Activated T-helper 17 cell treated with anti-CD3 and anti-CD28 coated beads, Interleukin-2, amount 50 U/mL, for 72 hours (primary cell): ENCODE results near the gene KDM5A. TPM values are rescaled to one million over a fixed set of nuclear protein-coding genes. Genes with fewer than 3 reads are reported as not detected.

Experiments used
- ATAC-seq: fragments of 150-1000 bp; cut with Tn5 transposase; replicated peaks from 2 replicates; pipeline ENCODE4 v1.10.0; 2021; ENCODE audit warnings: mild to moderate bottlenecking, moderate library complexity
- H3K27ac Mint-ChIP-seq: one replicate; pipeline ENCODE4 v1.8.0; 2022; ENCODE audit warnings: mixed read lengths
- H3K27me3 Mint-ChIP-seq: one replicate; pipeline ENCODE4 v1.8.0; 2022; ENCODE audit warnings: mixed read lengths
- H3K36me3 Mint-ChIP-seq: one replicate; pipeline ENCODE4 v1.8.0; 2022; ENCODE audit warnings: low read depth, mild to moderate bottlenecking, mixed read lengths
- H3K4me1 Mint-ChIP-seq: one replicate; pipeline ENCODE4 v1.8.0; 2022; ENCODE audit warnings: mixed read lengths
- H3K4me3 Mint-ChIP-seq: one replicate; pipeline ENCODE4 v1.8.0; 2022; ENCODE audit warnings: mild to moderate bottlenecking, mixed read lengths
- H3K9me3 Mint-ChIP-seq: one replicate; pipeline ENCODE4 v1.8.0; 2022; ENCODE audit warnings: mixed read lengths
- total RNA-seq, 2 donors: library from RNA; stranded (reverse); gene quantifications; one replicate each; pipeline ENCODE4 v1.2.3, GENCODE V29; 2022

The KDM5A gene
- total RNA-seq, 2 donors from 2014 or later = 62.5 to 82.1 TPM

- H3K27me3 Mint-ChIP-seq = no peaks in the 10 kb centered on the region
- H3K36me3 Mint-ChIP-seq = no peaks in the 10 kb centered on the region
- no peak for ATAC-seq
- peaks cover 3% of the 10 kb centered on the region for H3K9me3 Mint-ChIP-seq
- H3K27ac Mint-ChIP-seq = no peak overlapping the region
- no peak overlapping the region for H3K4me3 Mint-ChIP-seq
- H3K4me1 Mint-ChIP-seq = peaks cover 7% of the 10 kb centered on the region
Observed at GRCh38 chr12:272942-273341, 116.2 kb downstream of the KDM5A start.

GRCh38 chr12:271161-271560 lies 118.0 kb downstream of the KDM5A start:
- peaks cover under 1% of the 10 kb centered on the region for H3K4me1 Mint-ChIP-seq
- H3K4me3 Mint-ChIP-seq = no peak overlapping the region
- H3K27me3 Mint-ChIP-seq = no peaks in the 10 kb centered on the region
- H3K36me3 Mint-ChIP-seq = no peaks in the 10 kb centered on the region
- no peak overlapping the region for H3K27ac Mint-ChIP-seq
- H3K9me3 Mint-ChIP-seq = no peaks in the 10 kb centered on the region
- no peak for ATAC-seq

- no peak overlapping the region for H3K4me3 Mint-ChIP-seq
- no peaks in the 10 kb centered on the region for H3K36me3 Mint-ChIP-seq
- H3K27me3 Mint-ChIP-seq = no peaks in the 10 kb centered on the region
- no peaks in the 10 kb centered on the region for H3K4me1 Mint-ChIP-seq
- H3K9me3 Mint-ChIP-seq = no peaks in the 10 kb centered on the region
- no peak for ATAC-seq
- no peak overlapping the region for H3K27ac Mint-ChIP-seq
Observed at GRCh38 chr12:269191-269590, 119.9 kb downstream of the KDM5A start.

- no peaks in the 10 kb centered on the region for H3K4me1 Mint-ChIP-seq
- no peak overlapping the region for H3K27ac Mint-ChIP-seq
- H3K27me3 Mint-ChIP-seq = no peaks in the 10 kb centered on the region
- no peak for ATAC-seq
- H3K9me3 Mint-ChIP-seq = no peaks in the 10 kb centered on the region
- H3K4me3 Mint-ChIP-seq = no peak overlapping the region
- no peaks in the 10 kb centered on the region for H3K36me3 Mint-ChIP-seq
Observed at GRCh38 chr12:268483-268840, 120.7 kb downstream of the KDM5A start.

GRCh38 chr12:267581-268482 lies 121.3 kb downstream of the KDM5A start:
- no peak for ATAC-seq
- H3K4me1 Mint-ChIP-seq = no peaks in the 10 kb centered on the region
- no peaks in the 10 kb centered on the region for H3K36me3 Mint-ChIP-seq
- H3K27me3 Mint-ChIP-seq = no peaks in the 10 kb centered on the region
- no peaks in the 10 kb centered on the region for H3K9me3 Mint-ChIP-seq
- no peak overlapping the region for H3K27ac Mint-ChIP-seq
- H3K4me3 Mint-ChIP-seq = no peak overlapping the region

GRCh38 chr12:265096-265495 lies 124.0 kb downstream of the KDM5A start:
- peaks cover 6% of the 10 kb centered on the region for H3K27me3 Mint-ChIP-seq
- no peak overlapping the region for H3K4me3 Mint-ChIP-seq
- no peaks in the 10 kb centered on the region for H3K4me1 Mint-ChIP-seq
- ATAC-seq = no peak
- H3K9me3 Mint-ChIP-seq = no peaks in the 10 kb centered on the region
- no peaks in the 10 kb centered on the region for H3K36me3 Mint-ChIP-seq
- H3K27ac Mint-ChIP-seq = no peak overlapping the region

- H3K27ac Mint-ChIP-seq = no peak overlapping the region
- no peaks in the 10 kb centered on the region for H3K4me1 Mint-ChIP-seq
- ATAC-seq = no peak
- H3K27me3 Mint-ChIP-seq = peaks cover 9% of the 10 kb centered on the region
- no peak overlapping the region for H3K4me3 Mint-ChIP-seq
- H3K36me3 Mint-ChIP-seq = no peaks in the 10 kb centered on the region
- H3K9me3 Mint-ChIP-seq = no peaks in the 10 kb centered on the region
Observed at GRCh38 chr12:264269-264668, 124.9 kb downstream of the KDM5A start.

- H3K36me3 Mint-ChIP-seq = no peaks in the 10 kb centered on the region
- peaks cover 11% of the 10 kb centered on the region for H3K27me3 Mint-ChIP-seq
- H3K27ac Mint-ChIP-seq = no peak overlapping the region
- ATAC-seq = no peak
- H3K4me1 Mint-ChIP-seq = no peaks in the 10 kb centered on the region
- H3K9me3 Mint-ChIP-seq = no peaks in the 10 kb centered on the region
- H3K4me3 Mint-ChIP-seq = no peak overlapping the region
Observed at GRCh38 chr12:263574-263973, 125.5 kb downstream of the KDM5A start.

GRCh38 chr12:262817-263216 lies 126.3 kb downstream of the KDM5A start, which contains the start of gene SLC6A13:
TSS of gene SLC6A13 (minus strand) at chr12:262836. CDS start at chr12:260052, 2,784 bp downstream.
- Mint-ChIP-seq H3K4me3 (no peak within 1 kb of the TSS), H3K27ac (no peak within 1 kb of the TSS), H3K36me3 (no peaks in the 10 kb centered on the region), H3K27me3 (peaks cover 18% of the 10 kb centered on the region), H3K9me3 (no peaks in the 10 kb centered on the region), H3K4me1 (no peaks in the 10 kb centered on the region)
- no peak for ATAC-seq

- peaks cover 22% of the 10 kb centered on the region for H3K27me3 Mint-ChIP-seq
- H3K9me3 Mint-ChIP-seq = no peaks in the 10 kb centered on the region
- H3K36me3 Mint-ChIP-seq = no peaks in the 10 kb centered on the region
- no peak for ATAC-seq
- H3K27ac Mint-ChIP-seq = no peak overlapping the region
- no peaks in the 10 kb centered on the region for H3K4me1 Mint-ChIP-seq
- no peak overlapping the region for H3K4me3 Mint-ChIP-seq
Observed at GRCh38 chr12:262113-262512, 127.0 kb downstream of the KDM5A start.

- no peaks in the 10 kb centered on the region for H3K4me1 Mint-ChIP-seq
- H3K36me3 Mint-ChIP-seq = no peaks in the 10 kb centered on the region
- H3K27me3 Mint-ChIP-seq = peaks cover 39% of the 10 kb centered on the region
- H3K4me3 Mint-ChIP-seq = no peak overlapping the region
- no peak for ATAC-seq
- H3K27ac Mint-ChIP-seq = no peak overlapping the region
- no peaks in the 10 kb centered on the region for H3K9me3 Mint-ChIP-seq
Observed at GRCh38 chr12:257521-258321, 131.4 kb downstream of the KDM5A start.

GRCh38 chr12:256958-257357 lies 132.2 kb downstream of the KDM5A start:
- Mint-ChIP-seq H3K36me3 (no peaks in the 10 kb centered on the region), H3K4me3 (no peak overlapping the region), H3K27ac (no peak overlapping the region), H3K27me3 (peaks cover 36% of the 10 kb centered on the region), H3K4me1 (no peaks in the 10 kb centered on the region), H3K9me3 (no peaks in the 10 kb centered on the region)
- no peak for ATAC-seq

- Mint-ChIP-seq H3K9me3 (no peaks in the 10 kb centered on the region), H3K27ac (no peak overlapping the region), H3K4me3 (no peak overlapping the region), H3K4me1 (no peaks in the 10 kb centered on the region), H3K27me3 (peaks cover 36% of the 10 kb centered on the region), H3K36me3 (no peaks in the 10 kb centered on the region)
- no peak for ATAC-seq
Observed at GRCh38 chr12:256225-256624, 132.9 kb downstream of the KDM5A start.

GRCh38 chr12:254912-255311 lies 134.2 kb downstream of the KDM5A start:
- Mint-ChIP-seq H3K27ac (no peak overlapping the region), H3K9me3 (no peaks in the 10 kb centered on the region), H3K27me3 (peaks cover 31% of the 10 kb centered on the region), H3K4me1 (no peaks in the 10 kb centered on the region), H3K4me3 (no peak overlapping the region), H3K36me3 (no peaks in the 10 kb centered on the region)
- no peak for ATAC-seq

GRCh38 chr12:254039-254438 lies 135.1 kb downstream of the KDM5A start:
- H3K4me3 Mint-ChIP-seq = no peak overlapping the region
- H3K27ac Mint-ChIP-seq = no peak overlapping the region

More at GRCh38 chr12:254039-254438, 135.1 kb downstream of the KDM5A start:
- H3K4me1 Mint-ChIP-seq = no peaks in the 10 kb centered on the region
- H3K36me3 Mint-ChIP-seq = no peaks in the 10 kb centered on the region
- H3K9me3 Mint-ChIP-seq = no peaks in the 10 kb centered on the region
- H3K27me3 Mint-ChIP-seq = peaks cover 30% of the 10 kb centered on the region
- ATAC-seq = no peak
